ENCODE data around the gene TIMM10B.

GRCh38 chr11:6502382-6502781 is 21.1 kb downstream of the TIMM10B start:
- TF ChIP-seq EZH2 (conservative IDR thresholded peaks at IDR 0.05; ENCODE audit: low read depth, low read length) = no peak
- TF ChIP-seq, protein P1, sequence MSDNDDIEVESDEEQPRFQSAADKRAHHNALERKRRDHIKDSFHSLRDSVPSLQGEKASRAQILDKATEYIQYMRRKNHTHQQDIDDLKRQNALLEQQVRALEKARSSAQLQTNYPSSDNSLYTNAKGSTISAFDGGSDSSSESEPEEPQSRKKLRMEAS (IDR thresholded peaks at IDR 0.05) = no peak
- no peak for TF ChIP-seq KAT8 (CRISPR knock-in tag; IDR thresholded peaks at IDR 0.05)
- TF ChIP-seq, protein P2, sequence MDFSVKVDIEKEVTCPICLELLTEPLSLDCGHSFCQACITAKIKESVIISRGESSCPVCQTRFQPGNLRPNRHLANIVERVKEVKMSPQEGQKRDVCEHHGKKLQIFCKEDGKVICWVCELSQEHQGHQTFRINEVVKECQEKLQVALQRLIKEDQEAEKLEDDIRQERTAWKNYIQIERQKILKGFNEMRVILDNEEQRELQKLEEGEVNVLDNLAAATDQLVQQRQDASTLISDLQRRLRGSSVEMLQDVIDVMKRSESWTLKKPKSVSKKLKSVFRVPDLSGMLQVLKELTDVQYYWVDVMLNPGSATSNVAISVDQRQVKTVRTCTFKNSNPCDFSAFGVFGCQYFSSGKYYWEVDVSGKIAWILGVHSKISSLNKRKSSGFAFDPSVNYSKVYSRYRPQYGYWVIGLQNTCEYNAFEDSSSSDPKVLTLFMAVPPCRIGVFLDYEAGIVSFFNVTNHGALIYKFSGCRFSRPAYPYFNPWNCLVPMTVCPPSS (IDR thresholded peaks at IDR 0.05) = no peak
- TF ChIP-seq, protein P3, sequence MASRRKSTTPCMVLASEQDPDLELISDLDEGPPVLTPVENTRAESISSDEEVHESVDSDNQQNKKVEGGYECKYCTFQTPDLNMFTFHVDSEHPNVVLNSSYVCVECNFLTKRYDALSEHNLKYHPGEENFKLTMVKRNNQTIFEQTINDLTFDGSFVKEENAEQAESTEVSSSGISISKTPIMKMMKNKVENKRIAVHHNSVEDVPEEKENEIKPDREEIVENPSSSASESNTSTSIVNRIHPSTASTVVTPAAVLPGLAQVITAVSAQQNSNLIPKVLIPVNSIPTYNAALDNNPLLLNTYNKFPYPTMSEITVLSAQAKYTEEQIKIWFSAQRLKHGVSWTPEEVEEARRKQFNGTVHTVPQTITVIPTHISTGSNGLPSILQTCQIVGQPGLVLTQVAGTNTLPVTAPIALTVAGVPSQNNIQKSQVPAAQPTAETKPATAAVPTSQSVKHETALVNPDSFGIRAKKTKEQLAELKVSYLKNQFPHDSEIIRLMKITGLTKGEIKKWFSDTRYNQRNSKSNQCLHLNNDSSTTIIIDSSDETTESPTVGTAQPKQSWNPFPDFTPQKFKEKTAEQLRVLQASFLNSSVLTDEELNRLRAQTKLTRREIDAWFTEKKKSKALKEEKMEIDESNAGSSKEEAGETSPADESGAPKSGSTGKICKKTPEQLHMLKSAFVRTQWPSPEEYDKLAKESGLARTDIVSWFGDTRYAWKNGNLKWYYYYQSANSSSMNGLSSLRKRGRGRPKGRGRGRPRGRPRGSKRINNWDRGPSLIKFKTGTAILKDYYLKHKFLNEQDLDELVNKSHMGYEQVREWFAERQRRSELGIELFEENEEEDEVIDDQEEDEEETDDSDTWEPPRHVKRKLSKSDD (CRISPR knock-in tag; IDR thresholded peaks at IDR 0.05; ENCODE audit: low read depth) = no peak
- no peak for TF ChIP-seq BCL6 (CRISPR knock-in tag; IDR thresholded peaks at IDR 0.05)
- no peak for TF ChIP-seq DPF2 (CRISPR knock-in tag; IDR thresholded peaks at IDR 0.05; ENCODE audit: borderline replicate concordance, low read depth)
- TF ChIP-seq, protein P4, sequence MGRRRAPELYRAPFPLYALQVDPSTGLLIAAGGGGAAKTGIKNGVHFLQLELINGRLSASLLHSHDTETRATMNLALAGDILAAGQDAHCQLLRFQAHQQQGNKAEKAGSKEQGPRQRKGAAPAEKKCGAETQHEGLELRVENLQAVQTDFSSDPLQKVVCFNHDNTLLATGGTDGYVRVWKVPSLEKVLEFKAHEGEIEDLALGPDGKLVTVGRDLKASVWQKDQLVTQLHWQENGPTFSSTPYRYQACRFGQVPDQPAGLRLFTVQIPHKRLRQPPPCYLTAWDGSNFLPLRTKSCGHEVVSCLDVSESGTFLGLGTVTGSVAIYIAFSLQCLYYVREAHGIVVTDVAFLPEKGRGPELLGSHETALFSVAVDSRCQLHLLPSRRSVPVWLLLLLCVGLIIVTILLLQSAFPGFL (CRISPR knock-in tag; IDR thresholded peaks at IDR 0.05) = no peak
- no peak for TF ChIP-seq ZNF24 (IDR thresholded peaks at IDR 0.05)
- no peak for TF ChIP-seq ZBTB7A (CRISPR knock-in tag; IDR thresholded peaks at IDR 0.05)
